CD4-positive, alpha-beta T cell (primary cell): ENCODE results near the gene CKB. TPM values are rescaled to one million over a fixed set of nuclear protein-coding genes. Genes with fewer than 3 reads are reported as not detected.

Experiments used
- ATAC-seq: fragments of 200-7000 bp; cut with Tn5 transposase; one replicate; pipeline ENCODE4 v1.10.0; 2022; ENCODE audit warnings: mild to moderate bottlenecking; ENCODE audit not compliant: poor library complexity
- CTCF ChIA-PET: fragments of 350-600 bp; sonication (Branson Sonifier 250); formaldehyde crosslinking; loops from one replicate; lab custom pipeline; 2021; ENCODE audit warnings: antibody characterized with exemption, inconsistent platforms; lab: Charles Lee
- POLR2A ChIA-PET: fragments of 350-600 bp; sonication (Branson Sonifier 250); formaldehyde crosslinking; loops from one replicate; lab custom pipeline; 2021; ENCODE audit warnings: antibody characterized with exemption, inconsistent platforms; lab: Charles Lee
- DNase-seq, 14 experiments: peaks; one replicate each; pipeline ENCODE4 v3.0.0-alpha.2; 2013 to 2020; ENCODE audit warnings: mixed read lengths in 2 of 14
- H3K27ac ChIP-seq, 2 donors: one replicate each; pipeline versions ENCODE4 v1.5.1 to v1.7.0; 2013; ENCODE audit warnings: low read length in 2 of 2, low read depth in 1 of 2, mild to moderate bottlenecking in 1 of 2
- H3K27me3 ChIP-seq, 2 experiments: 1 replicate in 1 of 2; 2 replicates in 1 of 2; pipeline versions ENCODE4 v1.6.1 to v1.7.0; 2013; ENCODE audit warnings: low read length in 2 of 2, control low read depth in 1 of 2, mild to moderate bottlenecking in 1 of 2, moderate library complexity in 1 of 2; ENCODE audit not compliant: insufficient read depth in 2 of 2, control insufficient read depth in 1 of 2
- H3K36me3 ChIP-seq: one replicate; pipeline ENCODE4 v1.6.1; 2013; ENCODE audit warnings: low read length, control low read depth; ENCODE audit not compliant: insufficient read depth
- H3K4me1 ChIP-seq: one replicate; pipeline ENCODE4 v1.6.1; 2013; ENCODE audit warnings: low read length, control low read depth; ENCODE audit not compliant: insufficient read depth
- H3K4me3 ChIP-seq: one replicate; pipeline ENCODE4 v1.5.1; 2013; ENCODE audit warnings: mild to moderate bottlenecking, low read length, moderate library complexity
- H3K9me3 ChIP-seq, 2 experiments: 1 replicate in 1 of 2; 2 replicates in 1 of 2; pipeline versions ENCODE4 v1.6.1 to v1.7.0; 2013; ENCODE audit warnings: low read length in 2 of 2, mild to moderate bottlenecking in 2 of 2, control low read depth in 1 of 2, moderate library complexity in 1 of 2; ENCODE audit not compliant: control insufficient read depth in 1 of 2, insufficient read depth in 1 of 2
- H3K27ac Mint-ChIP-seq: one replicate; pipeline ENCODE4 v1.8.0; 2020; ENCODE audit warnings: mixed read lengths
- H3K27me3 Mint-ChIP-seq: one replicate; pipeline ENCODE4 v1.8.0; 2021; ENCODE audit warnings: mixed read lengths
- H3K36me3 Mint-ChIP-seq: one replicate; pipeline ENCODE4 v1.8.0; 2021; ENCODE audit warnings: low read depth, mixed read lengths
- H3K4me1 Mint-ChIP-seq: one replicate; pipeline ENCODE4 v1.8.0; 2021; ENCODE audit warnings: low read depth, mixed read lengths
- H3K4me3 Mint-ChIP-seq: one replicate; pipeline ENCODE4 v1.8.0; 2020; ENCODE audit warnings: mild to moderate bottlenecking, mixed read lengths
- H3K9me3 Mint-ChIP-seq: one replicate; pipeline ENCODE4 v1.8.0; 2020; ENCODE audit warnings: mixed read lengths
- intact Hi-C, 2 experiments: fragments of 100-400 bp; cut with DNase I in 1 of 2; cut with micrococcal nuclease in 1 of 2; formaldehyde crosslinking; loops; one replicate each; pipeline versions ENCODE4 v1.15.1 to v1.9.0; 2023 to 2025; cut with DNase I, micrococcal nuclease
- total RNA-seq, 174 experiments: library from RNA in 2 of 174; stranded (reverse) in 2 of 174; gene quantifications; one replicate each; pipeline ENCODE4 v1.2.3 and lab custom pipeline; 2021 to 2026
- TF ChIP-seq, protein P1 (sequence below): fragments of 200-600 bp; IDR thresholded peaks from one replicate; pipeline ENCODE4 v1.8.0; 2022; ENCODE audit warnings: antibody characterized with exemption, mild to moderate bottlenecking

The CKB gene
- total RNA-seq, 2 experiments from 2014 or later, result 5.8 to 6.6 TPM

DNA sequence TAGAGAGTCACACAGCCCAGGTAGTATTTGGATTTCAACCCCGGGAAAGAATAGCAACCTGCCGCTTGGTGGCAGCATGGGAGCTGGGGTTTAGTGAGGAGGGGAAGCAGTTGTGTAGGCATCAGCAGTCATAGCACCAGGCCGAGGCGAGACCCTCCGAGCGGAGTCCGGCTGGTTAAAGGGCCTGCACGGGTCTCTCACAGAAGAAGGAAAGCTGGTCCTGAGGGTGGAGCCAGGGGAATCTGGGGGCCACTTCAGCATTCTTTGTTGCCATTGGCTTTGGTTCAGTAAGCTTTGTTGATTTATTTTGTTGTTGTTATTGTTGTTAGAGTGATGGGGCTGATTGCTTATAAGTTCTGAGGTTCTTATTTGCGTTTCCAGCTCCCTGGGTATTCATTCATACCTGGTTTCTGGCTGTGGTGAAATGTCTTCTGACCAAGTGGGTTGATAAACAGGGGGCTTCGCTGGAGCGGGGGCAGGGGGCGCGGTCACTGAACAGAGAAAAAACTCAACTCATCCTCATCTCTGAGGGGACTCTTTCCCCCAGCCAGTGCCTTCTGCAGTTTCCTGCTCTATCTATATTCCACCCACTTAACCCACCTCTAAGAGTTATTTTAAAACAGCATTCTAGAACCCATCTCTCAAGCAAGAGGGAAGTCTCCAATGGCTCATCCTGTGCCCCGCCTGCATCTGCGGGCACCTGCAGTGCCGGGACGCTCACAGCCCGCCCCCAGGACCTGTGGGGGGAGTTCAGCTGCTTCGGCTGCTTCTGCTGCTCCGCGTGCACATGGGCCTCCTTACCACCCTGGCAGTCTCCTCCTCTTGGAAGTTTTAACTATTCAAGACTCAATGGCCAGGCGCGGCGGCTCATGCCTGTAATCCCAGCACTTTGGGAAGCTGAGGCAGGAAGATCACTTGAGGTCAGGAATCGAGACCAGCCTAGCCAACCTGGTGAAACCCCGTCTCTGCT lies 11.6 kb downstream of the CKB start:
- Mint-ChIP-seq H3K27me3 (no peaks in the 10 kb centered on the region), H3K27ac (no peak overlapping the region), H3K4me3 (no peak overlapping the region), H3K4me1 (no peaks in the 10 kb centered on the region), H3K36me3 (peaks cover 40% of the 10 kb centered on the region), H3K9me3 (no peaks in the 10 kb centered on the region)
- Histone ChIP-seq H3K4me3 (no peak overlapping the region), H3K27me3 (no peaks in the 10 kb centered on the region), H3K4me1 (no peaks in the 10 kb centered on the region), H3K27ac (no peak overlapping the region), H3K36me3 (peaks cover 14% of the 10 kb centered on the region), H3K9me3 (no peaks in the 10 kb centered on the region)
- POLR2A ChIA-PET, result no interaction called here
- CTCF ChIA-PET, result interaction anchor here (1.6 kb wide), 1 partner anchor 11 kb away, joined by 4 read pairs; no protein-coding TSS in a partner anchor
- no peak for ATAC-seq
- no peak for DNase-seq
- TF ChIP-seq, protein P1, sequence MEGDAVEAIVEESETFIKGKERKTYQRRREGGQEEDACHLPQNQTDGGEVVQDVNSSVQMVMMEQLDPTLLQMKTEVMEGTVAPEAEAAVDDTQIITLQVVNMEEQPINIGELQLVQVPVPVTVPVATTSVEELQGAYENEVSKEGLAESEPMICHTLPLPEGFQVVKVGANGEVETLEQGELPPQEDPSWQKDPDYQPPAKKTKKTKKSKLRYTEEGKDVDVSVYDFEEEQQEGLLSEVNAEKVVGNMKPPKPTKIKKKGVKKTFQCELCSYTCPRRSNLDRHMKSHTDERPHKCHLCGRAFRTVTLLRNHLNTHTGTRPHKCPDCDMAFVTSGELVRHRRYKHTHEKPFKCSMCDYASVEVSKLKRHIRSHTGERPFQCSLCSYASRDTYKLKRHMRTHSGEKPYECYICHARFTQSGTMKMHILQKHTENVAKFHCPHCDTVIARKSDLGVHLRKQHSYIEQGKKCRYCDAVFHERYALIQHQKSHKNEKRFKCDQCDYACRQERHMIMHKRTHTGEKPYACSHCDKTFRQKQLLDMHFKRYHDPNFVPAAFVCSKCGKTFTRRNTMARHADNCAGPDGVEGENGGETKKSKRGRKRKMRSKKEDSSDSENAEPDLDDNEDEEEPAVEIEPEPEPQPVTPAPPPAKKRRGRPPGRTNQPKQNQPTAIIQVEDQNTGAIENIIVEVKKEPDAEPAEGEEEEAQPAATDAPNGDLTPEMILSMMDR, result no peak
- intact Hi-C loops, result no loop called here

DNA sequence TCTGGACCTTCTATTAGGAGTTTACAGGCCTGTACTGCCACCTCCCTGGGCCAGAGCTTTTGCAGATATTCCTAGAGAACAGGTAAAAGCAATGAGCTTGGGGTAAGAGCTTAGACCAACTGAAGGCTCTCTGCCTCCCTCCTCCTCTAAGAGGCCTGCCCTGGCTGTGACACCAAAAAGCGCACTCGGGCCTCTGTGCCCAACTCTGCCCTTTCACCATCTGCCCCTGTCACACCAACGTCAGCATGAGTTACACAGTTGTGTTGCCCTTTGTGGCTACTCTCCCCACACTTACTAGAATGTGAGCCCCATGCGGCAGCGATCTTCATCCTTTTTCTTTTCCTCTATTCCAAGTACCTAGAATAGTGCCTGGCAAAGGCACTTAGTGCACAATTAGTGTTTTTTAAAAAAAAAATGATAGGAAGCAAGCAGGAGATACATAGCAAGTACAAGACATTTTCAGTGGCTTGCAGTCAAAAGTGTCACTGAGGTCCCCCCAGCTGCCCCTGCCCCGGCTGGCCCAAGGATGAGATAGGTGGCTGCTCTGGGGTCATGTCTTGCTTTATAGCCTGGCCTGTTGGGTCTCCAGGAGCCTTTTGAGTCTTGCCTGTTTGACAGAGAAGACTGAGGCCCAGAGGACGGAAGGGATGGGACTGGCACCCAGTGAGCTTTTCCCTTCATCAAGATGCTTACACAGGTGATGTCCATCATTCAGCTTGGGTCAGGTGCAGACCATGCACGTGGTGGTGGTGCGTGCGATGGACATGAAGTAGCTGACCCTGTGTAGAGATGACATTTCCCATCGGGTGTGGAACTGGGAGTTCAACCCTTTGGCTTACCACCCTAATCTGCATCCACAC lies 12.5 kb downstream of the CKB start:
- POLR2A ChIA-PET, result no interaction called here
- H3K27ac ChIP-seq, result no peak overlapping the region
- peaks cover 47% of the 10 kb centered on the region for H3K36me3 Mint-ChIP-seq
- no peaks in the 10 kb centered on the region for H3K9me3 ChIP-seq
- no peaks in the 10 kb centered on the region for H3K27me3 Mint-ChIP-seq
- CTCF ChIA-PET, result interaction anchor here (1.6 kb wide), 1 partner anchor 10 kb away, joined by 4 read pairs; no protein-coding TSS in a partner anchor
- H3K4me1 ChIP-seq, result no peaks in the 10 kb centered on the region
- intact Hi-C loops, result no loop called here
- H3K9me3 Mint-ChIP-seq, result no peaks in the 10 kb centered on the region
- no peaks in the 10 kb centered on the region for H3K27me3 ChIP-seq
- no peaks in the 10 kb centered on the region for H3K4me1 Mint-ChIP-seq
- no peak overlapping the region for H3K27ac Mint-ChIP-seq
- DNase-seq (no peak), ATAC-seq (no peak)
- TF ChIP-seq, protein P1, result no peak
- H3K4me3 Mint-ChIP-seq, result no peak overlapping the region
- H3K4me3 ChIP-seq, result no peak overlapping the region
- H3K36me3 ChIP-seq, result peaks cover 20% of the 10 kb centered on the region

DNA sequence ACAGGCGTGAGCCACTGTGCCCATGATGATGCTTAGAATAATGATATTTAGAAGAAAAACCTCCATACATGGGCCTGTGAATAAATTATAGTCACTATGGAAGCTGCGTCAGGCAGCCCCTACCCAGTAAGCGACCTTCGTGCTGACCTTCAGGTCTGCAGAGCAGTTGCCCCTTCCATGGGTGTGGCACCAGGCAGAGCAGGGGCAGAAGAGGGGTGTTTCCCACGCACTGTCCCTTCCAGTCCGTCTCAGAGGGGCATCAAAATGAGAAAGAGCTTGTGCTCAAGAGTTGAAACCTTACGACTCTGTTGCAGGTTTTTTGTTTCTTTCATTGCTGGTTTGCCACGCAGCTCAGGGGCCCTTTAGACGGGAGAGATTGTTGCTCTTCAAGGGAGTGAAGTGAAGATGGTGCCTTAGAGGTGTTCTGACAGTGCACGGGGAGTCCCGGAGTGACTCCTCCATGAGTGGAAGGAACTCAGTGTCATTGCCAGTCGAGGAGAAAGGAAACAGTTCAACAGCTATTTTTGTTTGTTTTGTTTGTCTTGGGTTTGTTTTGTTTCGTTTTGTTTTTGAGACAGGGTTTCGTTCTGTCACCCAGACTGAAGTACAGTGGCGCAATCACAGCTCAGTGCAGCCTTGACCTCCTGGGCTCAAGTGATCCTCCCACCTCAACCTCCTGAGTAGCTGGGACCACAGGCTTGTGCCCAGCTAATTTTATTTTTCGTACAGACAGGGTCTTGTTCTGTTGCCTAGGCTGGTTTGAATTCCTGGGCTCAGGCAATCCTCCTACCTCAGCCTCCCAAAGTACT lies 13.9 kb downstream of the CKB start:
- H3K4me3 ChIP-seq, result no peak overlapping the region
- Mint-ChIP-seq H3K36me3 (peaks cover 58% of the 10 kb centered on the region), H3K27ac (no peak overlapping the region), H3K9me3 (no peaks in the 10 kb centered on the region), H3K4me1 (no peaks in the 10 kb centered on the region), H3K4me3 (no peak overlapping the region), H3K27me3 (no peaks in the 10 kb centered on the region)
- intact Hi-C loops, result no loop called here
- H3K27me3 ChIP-seq, result no peaks in the 10 kb centered on the region
- H3K4me1 ChIP-seq, result no peaks in the 10 kb centered on the region
- CTCF ChIA-PET, result interaction anchor here (1.3 kb wide), 1 partner anchor 8 kb away, joined by 3 read pairs; no protein-coding TSS in a partner anchor
- no peak for DNase-seq
- no peak for ATAC-seq
- no peak overlapping the region for H3K27ac ChIP-seq
- H3K9me3 ChIP-seq, result no peaks in the 10 kb centered on the region
- TF ChIP-seq, protein P1, result no peak
- peaks cover 33% of the 10 kb centered on the region for H3K36me3 ChIP-seq
- POLR2A ChIA-PET, result interaction anchor here (0.6 kb wide), 1 partner anchor 733 kb away, joined by 3 read pairs; no protein-coding TSS in a partner anchor
